HG02678 (cell line): ENCODE results near the gene POU2AF3.

Experiments used
- ATAC-seq: cut with Tn5 transposase; IDR thresholded peaks from one replicate; pipeline ENCODE4 v1.9.1; 2021; ENCODE audit warnings: mild to moderate bottlenecking, moderate library complexity; ENCODE audit not compliant: unreplicated experiment

Gene POU2AF3

GRCh38 chr11:111352231-111352746 lies 53.9 kb downstream of the POU2AF3 start:
- ATAC-seq, result no peak

DNA sequence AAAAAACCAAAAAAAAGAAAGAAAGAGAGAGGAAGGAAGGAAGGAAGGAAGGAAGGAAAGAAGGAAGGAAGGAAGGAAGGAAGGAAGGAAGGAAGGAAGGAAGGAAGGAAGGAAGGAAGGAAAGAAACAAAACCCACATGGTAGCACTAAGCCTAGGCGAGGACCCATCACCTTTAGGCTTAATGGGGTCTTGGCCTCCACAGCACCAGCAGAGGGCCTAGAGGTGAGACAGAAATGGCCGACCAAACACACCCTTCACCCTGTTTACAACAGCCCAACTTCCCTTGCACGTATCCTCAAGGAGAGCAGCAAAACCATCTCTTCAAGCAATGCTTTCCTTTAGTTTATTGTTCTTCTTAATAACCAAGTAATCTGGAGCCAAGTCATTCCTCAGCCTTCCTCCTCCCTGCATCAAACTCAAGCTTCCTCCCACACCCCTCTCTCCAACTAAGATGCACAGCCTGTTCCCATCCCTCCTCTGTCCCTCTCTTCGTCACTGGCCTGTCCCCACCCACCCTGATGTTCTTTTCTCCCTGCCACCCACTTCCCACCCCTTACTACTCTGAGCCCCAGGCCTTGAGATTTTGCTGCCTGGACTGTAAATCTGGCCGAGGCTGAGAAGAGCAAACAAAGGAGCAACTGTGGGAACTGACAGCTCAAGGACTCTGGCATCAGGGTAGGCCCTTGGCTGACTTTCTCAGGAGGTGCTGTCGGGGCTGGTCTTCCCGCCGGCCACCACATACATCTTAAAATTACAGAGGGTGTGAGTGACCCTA lies 54.8 kb downstream of the POU2AF3 start:
- no peak for ATAC-seq

GRCh38 chr11:111353776-111354600 lies 55.6 kb downstream of the POU2AF3 start:
- ATAC-seq, result no peak

DNA sequence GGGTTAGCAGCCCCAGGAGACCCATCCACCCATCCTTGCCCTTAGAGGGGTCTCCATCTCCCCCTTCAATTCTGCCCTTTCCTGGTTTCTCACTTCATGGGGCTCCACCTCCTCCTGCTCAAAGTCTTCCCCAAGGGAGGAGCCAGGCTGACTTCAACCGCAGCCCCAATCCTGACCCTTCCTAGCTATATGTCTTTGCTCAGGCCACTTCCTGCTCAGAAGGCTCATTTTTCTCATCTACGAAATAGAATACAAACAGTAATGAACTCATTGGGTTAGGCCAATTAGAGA lies 56.2 kb downstream of the POU2AF3 start:
- no peak for ATAC-seq

DNA sequence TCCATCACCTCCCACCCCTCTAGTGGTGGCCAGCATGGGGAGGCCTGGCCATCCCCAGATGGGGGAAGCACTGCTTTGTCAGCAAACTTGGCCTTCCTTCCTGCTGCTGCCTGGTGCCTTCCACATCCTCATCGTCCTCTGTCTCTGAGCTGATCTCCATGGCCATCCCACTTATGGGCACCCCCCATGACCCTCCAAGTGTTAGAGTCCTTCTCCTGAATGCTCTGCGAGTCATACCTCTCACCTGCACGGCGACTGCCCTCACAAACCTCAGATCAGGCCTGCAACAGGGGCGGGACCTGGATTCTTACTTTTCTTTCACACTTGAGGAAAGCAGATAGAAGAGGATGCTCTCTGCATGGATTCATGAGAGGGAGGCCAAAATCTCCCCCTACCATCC lies 56.8 kb downstream of the POU2AF3 start:
- no peak for ATAC-seq

DNA sequence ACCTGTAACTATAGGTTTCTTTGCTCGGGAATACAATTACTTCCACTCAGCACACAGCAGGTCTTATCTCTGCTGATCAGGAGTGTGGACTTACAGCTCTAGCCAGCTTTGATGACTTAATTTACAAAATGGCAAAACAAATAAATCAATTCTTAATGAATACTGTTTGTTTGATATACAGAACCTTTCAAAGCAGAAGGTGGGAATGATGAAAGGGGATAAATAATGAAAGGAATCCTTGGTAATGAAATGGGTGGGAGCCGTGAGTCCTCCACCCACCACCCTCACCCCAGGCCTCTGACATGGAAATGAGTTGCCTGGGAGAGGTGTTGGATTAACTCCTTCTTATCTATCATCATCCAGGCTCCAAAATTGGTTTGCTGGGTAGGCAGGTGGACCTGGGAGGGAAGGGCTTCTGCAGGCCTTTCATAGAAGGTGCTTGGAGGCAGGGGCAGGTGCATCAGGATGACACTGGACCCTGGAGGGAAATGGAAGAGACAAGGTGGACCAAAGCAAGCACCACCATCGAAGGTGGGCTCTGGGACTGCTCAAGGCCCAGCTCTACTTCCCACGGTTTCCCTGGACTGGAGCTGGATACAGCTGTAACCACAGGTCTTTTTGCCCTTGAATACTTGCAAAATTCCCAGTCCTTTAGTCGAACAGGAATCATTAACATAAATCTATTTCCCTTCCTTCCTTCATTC lies 57.8 kb downstream of the POU2AF3 start:
- ATAC-seq, result no peak

- no peak for ATAC-seq
Observed at GRCh38 chr11:111356660-111357048, 58.3 kb downstream of the POU2AF3 start.

- ATAC-seq, result no peak
Observed at GRCh38 chr11:111357150-111358037, 59.0 kb downstream of the POU2AF3 start.
